Caco-2 (cell line): ENCODE measurements around the gene RAI1. TPM values are rescaled to one million over a fixed set of nuclear protein-coding genes. Genes with fewer than 3 reads are reported as not detected.

ENCODE experiments used
- BruUV-seq: library from RNA; stranded (reverse); fragments of 400-500 nt; replicated peaks from 2 replicates; lab custom pipeline; 2021; lab: Mats Ljungman, UMichigan
- CTCF ChIA-PET: fragments of 300-600 bp; sonication (Branson Sonifier 250); formaldehyde crosslinking; loops from one replicate; lab custom pipeline; 2022; ENCODE audit warnings: antibody characterized with exemption; lab: Charles Lee
- POLR2A ChIA-PET: fragments of 300-600 bp; sonication (Branson Sonifier 250); formaldehyde crosslinking; loops from one replicate; lab custom pipeline; 2022; ENCODE audit warnings: antibody characterized with exemption; lab: Charles Lee
- DNase-seq, 2 experiments: peaks; one replicate each; pipeline versions ENCODE4 v3.0.0 to v3.0.0-alpha.2; 2020 to 2022
- H3K27me3 ChIP-seq: replicated peaks from 2 replicates; pipeline ENCODE4 v1.6.0; 2011; ENCODE audit warnings: low read length; ENCODE audit not compliant: control insufficient read depth, insufficient read depth
- H3K36me3 ChIP-seq: 2 replicates; pipeline ENCODE4 v1.5.1; 2011; ENCODE audit warnings: low read length; ENCODE audit not compliant: control insufficient read depth, insufficient read depth
- H3K4me1 ChIP-seq: fragments of 250-450 bp; sonication (Bioruptor Pico); 2 replicates; pipeline ENCODE4 v1.5.1; 2020; ENCODE audit warnings: mild to moderate bottlenecking
- H3K4me3 ChIP-seq: 2 replicates; pipeline ENCODE4 v1.5.1; 2011; ENCODE audit warnings: low read depth, mild to moderate bottlenecking, control low read depth, low read length
- H3K9me3 ChIP-seq: fragments of 250-450 bp; sonication (Bioruptor Pico); 2 replicates; pipeline ENCODE4 v1.5.1; 2020; ENCODE audit warnings: mild to moderate bottlenecking, moderate library complexity
- H3K27ac Mint-ChIP-seq: one replicate; pipeline ENCODE4 v1.8.0; 2022; ENCODE audit warnings: mixed read lengths; ENCODE audit not compliant: unreplicated experiment
- H3K27me3 Mint-ChIP-seq: one replicate; pipeline ENCODE4 v1.8.0; 2022; ENCODE audit warnings: mixed read lengths; ENCODE audit not compliant: insufficient read depth, unreplicated experiment
- H3K36me3 Mint-ChIP-seq: one replicate; pipeline ENCODE4 v1.8.0; 2022; ENCODE audit warnings: mild to moderate bottlenecking, mixed read lengths; ENCODE audit not compliant: insufficient read depth, unreplicated experiment
- H3K4me1 Mint-ChIP-seq: one replicate; pipeline ENCODE4 v1.8.0; 2022; ENCODE audit warnings: low read depth, mixed read lengths; ENCODE audit not compliant: unreplicated experiment
- H3K4me3 Mint-ChIP-seq: one replicate; pipeline ENCODE4 v1.8.0; 2022; ENCODE audit warnings: mild to moderate bottlenecking, moderate library complexity, mixed read lengths; ENCODE audit not compliant: unreplicated experiment
- H3K9me3 Mint-ChIP-seq: one replicate; pipeline ENCODE4 v1.8.0; 2022; ENCODE audit warnings: mixed read lengths; ENCODE audit not compliant: unreplicated experiment
- intact Hi-C: fragments of 100-400 bp; cut with micrococcal nuclease; formaldehyde crosslinking; loops from one replicate; pipeline ENCODE4 v1.10.0; 2022; ENCODE audit not compliant: unreplicated experiment
- total RNA-seq: library from RNA; stranded (reverse); gene quantifications from 2 replicates; pipeline ENCODE4 v1.2.3, GENCODE V29; 2022
- TF ChIP-seq, protein P1 (sequence below), 2 experiments: fragments of 200-600 bp in 1 of 2; IDR thresholded peaks; 1 replicate in 1 of 2; 2 replicates in 1 of 2; pipeline versions ENCODE4 v1.5.1 to v1.8.0; 2011 to 2022; ENCODE audit warnings: antibody characterized with exemption in 1 of 2, control low read depth in 1 of 2, inconsistent platforms in 1 of 2, low read depth in 1 of 2, low read length in 1 of 2, mild to moderate bottlenecking in 1 of 2, moderate library complexity in 1 of 2; ENCODE audit not compliant: insufficient read depth in 1 of 2, severe bottlenecking in 1 of 2, unreplicated experiment in 1 of 2

The RAI1 gene
- total RNA-seq, 1 experiment from 2014 or later, result 44.3 TPM

DNA sequence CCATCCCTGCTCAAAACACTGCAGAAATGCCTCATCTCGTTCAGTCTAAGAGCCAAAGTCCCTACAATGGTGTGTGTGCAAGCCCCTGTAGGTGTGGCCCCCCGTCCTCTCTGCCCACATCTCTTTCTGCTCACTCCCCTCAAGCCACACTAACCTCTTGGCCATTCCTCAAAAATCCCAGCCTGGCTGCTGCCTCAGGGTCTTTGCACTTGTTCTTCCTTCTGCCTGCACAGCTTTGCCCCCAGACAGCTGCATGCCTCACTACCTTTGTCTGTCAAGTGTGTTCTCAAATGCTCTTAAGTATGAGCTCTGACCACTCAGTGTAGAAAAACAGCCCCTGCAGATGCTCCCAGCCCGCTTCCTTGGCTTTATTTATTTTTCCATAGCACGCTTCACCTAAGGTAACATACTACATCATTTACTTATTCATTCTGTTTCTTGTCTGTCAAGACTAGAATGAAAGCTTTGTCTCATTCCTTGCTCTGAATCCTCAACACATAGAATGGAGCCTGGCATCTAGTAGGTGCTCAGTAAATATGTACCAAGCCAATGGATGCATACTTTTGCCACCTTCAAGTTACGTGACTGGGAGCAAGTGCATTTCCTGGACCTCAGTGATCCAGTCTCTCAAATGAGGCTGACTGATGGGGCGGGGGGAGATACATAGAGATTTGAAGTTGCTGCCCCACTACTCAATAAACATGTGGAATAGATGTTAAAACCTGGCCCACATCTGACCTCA lies 38.1 kb downstream of the RAI1 start:
- H3K27me3 Mint-ChIP-seq, result no peaks in the 10 kb centered on the region
- intact Hi-C loops, result no loop called here
- peaks cover 34% of the 10 kb centered on the region for H3K4me1 Mint-ChIP-seq
- ChIA-PET POLR2A (no interaction called here), CTCF (no interaction called here)
- Histone ChIP-seq H3K4me1 (peaks cover 16% of the 10 kb centered on the region), H3K27me3 (no peaks in the 10 kb centered on the region), H3K4me3 (no peak overlapping the region), H3K9me3 (no peaks in the 10 kb centered on the region), H3K36me3 (peaks cover 2% of the 10 kb centered on the region)
- H3K27ac Mint-ChIP-seq, result no peak overlapping the region
- H3K36me3 Mint-ChIP-seq, result peaks cover 36% of the 10 kb centered on the region
- no TSS peak for BruUV-seq
- H3K4me3 Mint-ChIP-seq, result no peak overlapping the region
- TF ChIP-seq, protein P1, sequence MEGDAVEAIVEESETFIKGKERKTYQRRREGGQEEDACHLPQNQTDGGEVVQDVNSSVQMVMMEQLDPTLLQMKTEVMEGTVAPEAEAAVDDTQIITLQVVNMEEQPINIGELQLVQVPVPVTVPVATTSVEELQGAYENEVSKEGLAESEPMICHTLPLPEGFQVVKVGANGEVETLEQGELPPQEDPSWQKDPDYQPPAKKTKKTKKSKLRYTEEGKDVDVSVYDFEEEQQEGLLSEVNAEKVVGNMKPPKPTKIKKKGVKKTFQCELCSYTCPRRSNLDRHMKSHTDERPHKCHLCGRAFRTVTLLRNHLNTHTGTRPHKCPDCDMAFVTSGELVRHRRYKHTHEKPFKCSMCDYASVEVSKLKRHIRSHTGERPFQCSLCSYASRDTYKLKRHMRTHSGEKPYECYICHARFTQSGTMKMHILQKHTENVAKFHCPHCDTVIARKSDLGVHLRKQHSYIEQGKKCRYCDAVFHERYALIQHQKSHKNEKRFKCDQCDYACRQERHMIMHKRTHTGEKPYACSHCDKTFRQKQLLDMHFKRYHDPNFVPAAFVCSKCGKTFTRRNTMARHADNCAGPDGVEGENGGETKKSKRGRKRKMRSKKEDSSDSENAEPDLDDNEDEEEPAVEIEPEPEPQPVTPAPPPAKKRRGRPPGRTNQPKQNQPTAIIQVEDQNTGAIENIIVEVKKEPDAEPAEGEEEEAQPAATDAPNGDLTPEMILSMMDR (IDR thresholded peaks at IDR 0.05; ENCODE audit: insufficient read depth in 1 of 2, low read depth in 1 of 2, low read length in 1 of 2, severe bottlenecking in 1 of 2, unreplicated experiment in 1 of 2), result no peak
- no peak for DNase-seq
- H3K9me3 Mint-ChIP-seq, result no peaks in the 10 kb centered on the region

DNA sequence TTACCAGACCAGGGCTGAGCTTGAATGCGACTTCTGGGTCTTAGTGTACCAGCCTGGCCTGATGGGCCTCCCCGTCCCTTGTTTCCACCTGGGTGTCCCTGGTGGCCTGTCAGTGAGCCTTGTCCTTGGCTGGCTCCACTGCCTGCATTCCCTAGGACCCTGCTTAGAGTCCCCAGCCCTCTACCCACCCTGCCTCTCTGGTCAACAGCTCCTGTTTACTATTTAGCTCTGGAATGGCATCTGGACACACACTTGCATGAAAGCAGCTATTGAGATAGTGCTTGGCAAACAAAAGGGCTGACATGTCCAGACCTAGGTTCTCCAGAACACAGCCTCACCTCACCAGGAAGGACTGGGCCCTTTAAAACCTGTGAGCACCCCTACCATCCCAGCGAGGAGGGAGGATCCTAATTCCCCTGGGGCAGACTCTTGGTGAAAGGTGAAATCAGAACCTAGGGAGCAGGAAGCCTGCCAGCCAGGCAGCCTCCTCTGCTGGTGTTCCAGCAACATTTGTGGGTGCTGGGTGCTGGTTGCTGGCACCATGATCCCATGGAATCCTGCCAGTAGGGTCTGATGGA lies 38.8 kb downstream of the RAI1 start:
- Mint-ChIP-seq H3K4me3 (no peak overlapping the region), H3K27me3 (no peaks in the 10 kb centered on the region), H3K9me3 (no peaks in the 10 kb centered on the region), H3K36me3 (peaks cover 32% of the 10 kb centered on the region), H3K4me1 (peaks cover 34% of the 10 kb centered on the region), H3K27ac (no peak overlapping the region)
- TF ChIP-seq, protein P1 (IDR thresholded peaks at IDR 0.05; ENCODE audit: insufficient read depth in 1 of 2, low read depth in 1 of 2, low read length in 1 of 2, severe bottlenecking in 1 of 2, unreplicated experiment in 1 of 2), result no peak
- DNase-seq, result no peak
- Histone ChIP-seq H3K27me3 (no peaks in the 10 kb centered on the region), H3K9me3 (no peaks in the 10 kb centered on the region), H3K4me3 (no peak overlapping the region), H3K4me1 (peaks cover 16% of the 10 kb centered on the region), H3K36me3 (peaks cover 2% of the 10 kb centered on the region)
- ChIA-PET CTCF (no interaction called here), POLR2A (no interaction called here)
- BruUV-seq, result no TSS peak
- intact Hi-C loops, result loop anchor here (10.0 kb wide), 1 partner anchor 135 kb away; no protein-coding TSS in a partner anchor

DNA sequence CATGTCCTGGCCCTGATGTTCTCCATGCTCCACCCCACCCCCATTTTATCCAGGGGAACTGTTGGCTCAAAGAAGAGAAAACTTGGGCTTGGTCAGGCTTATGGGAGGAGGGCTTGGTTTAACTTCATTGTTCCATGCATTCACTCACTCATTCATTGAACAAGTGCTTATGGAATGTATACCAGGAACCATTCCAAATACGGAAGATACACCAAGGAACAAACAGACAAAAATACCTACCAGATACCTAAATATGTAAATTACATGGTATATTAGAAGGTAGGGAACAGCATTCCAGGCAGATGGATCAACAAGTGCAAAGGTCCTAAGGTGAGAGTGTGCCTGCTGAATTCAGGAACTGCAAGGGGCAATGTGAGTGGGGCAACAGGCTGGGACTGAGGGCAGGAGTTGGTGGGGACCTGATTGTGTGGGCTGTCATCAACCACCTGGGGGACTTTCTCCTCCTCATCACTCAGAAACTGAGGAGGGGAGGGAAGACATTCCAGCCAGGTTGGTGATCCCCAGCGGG lies 39.9 kb downstream of the RAI1 start:
- H3K4me1 Mint-ChIP-seq, result peaks cover 25% of the 10 kb centered on the region
- Histone ChIP-seq H3K9me3 (no peaks in the 10 kb centered on the region), H3K27me3 (no peaks in the 10 kb centered on the region), H3K4me1 (peaks cover 16% of the 10 kb centered on the region), H3K4me3 (no peak overlapping the region), H3K36me3 (peaks cover 2% of the 10 kb centered on the region)
- H3K9me3 Mint-ChIP-seq, result no peaks in the 10 kb centered on the region
- H3K36me3 Mint-ChIP-seq, result peaks cover 30% of the 10 kb centered on the region
- H3K4me3 Mint-ChIP-seq, result no peak overlapping the region
- intact Hi-C loops, result loop anchor here (10.0 kb wide), 1 partner anchor 134 kb away; no protein-coding TSS in a partner anchor
- no peak overlapping the region for H3K27ac Mint-ChIP-seq
- ChIA-PET CTCF (no interaction called here), POLR2A (no interaction called here)
- TF ChIP-seq, protein P1 (IDR thresholded peaks at IDR 0.05; ENCODE audit: insufficient read depth in 1 of 2, low read depth in 1 of 2, low read length in 1 of 2, severe bottlenecking in 1 of 2, unreplicated experiment in 1 of 2), result no peak
- no peaks in the 10 kb centered on the region for H3K27me3 Mint-ChIP-seq
- BruUV-seq, result no TSS peak
- no peak for DNase-seq
